ENCODE results near the gene SDCCAG8.
A peak's percentile ranks its signal among the peaks of the same experiment; 100 is the strongest.

Gene SDCCAG8

DNA sequence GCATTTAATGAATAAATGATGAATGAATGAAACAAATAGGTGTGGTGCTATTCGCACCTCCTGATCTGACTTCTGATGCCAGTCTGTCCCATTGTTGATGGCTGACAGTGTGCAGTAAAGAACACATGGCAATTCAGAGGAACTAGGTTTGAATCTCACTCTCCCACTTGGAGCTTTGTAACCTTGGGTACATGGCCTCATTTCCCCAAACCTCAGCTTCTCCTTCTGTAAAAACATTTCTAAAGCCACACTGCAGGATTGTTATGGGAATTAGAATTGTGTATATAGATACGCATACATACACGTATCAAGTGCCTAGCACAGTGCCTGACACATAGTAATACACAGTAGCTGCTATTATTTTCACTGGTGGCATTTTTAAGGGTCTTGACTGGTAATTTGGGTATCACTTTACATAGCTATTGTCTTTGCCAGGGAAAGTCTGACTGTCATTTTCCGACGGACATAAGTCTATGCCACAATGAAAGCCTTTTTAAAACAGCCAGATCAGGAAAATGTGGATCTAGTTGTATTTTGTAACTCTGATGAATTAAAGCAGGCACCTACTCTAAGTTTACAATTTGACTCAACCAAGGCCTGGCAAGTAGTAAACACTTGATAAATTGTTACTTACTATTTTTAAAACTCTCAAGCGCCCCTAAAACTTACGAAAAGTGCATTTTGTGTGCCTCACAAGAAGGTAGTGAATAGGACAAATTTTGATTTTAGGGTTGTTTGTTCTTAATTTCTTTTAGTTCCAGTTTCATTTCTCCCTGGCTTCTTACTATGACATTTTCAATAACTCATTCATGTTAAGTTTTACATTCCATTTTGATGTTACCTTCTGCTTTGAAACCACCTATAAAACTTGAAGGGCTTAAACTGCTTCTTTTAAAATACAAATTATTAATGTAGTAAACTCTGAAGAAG is 164.4 kb downstream of the SDCCAG8 start:
- no peak for DNase-seq (ENCODE audit: low spot score)

DNA sequence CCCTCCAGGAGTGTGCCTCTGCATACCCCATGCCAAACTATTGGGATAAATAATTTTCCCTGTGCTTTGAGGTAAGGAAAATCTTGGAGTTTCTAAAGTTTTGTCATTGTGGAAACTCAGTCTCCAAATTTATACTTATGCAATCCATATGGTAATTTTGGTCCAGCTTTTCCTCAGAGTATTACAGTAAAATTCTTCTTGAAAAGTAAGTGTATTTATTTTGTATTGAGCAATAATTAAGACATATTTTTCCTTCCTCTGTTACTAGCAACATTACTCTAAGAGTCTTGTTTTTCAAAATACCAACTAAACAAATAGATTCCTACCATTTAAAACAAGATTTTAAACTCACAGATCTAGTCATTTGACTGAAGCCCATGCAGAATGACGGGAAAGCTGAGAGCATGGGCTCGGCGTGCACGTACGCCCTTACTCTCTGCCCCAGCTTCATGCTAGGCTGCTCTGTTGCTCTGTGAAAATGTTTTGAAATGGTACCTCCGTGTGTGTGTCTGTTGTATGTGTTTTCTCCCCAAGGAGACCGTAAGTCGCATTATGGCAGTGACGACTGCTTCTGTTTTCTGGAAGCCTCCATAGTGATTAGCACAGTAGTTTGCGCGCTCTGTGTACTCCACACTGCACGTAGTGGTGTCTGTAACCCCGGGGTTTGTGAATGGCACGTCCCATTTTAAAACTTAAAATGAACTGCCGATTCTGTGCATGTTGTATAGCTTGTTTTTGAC is 165.3 kb downstream of the SDCCAG8 start:
- DNase-seq (ENCODE audit: low spot score), result peak; percentile 58

DNA sequence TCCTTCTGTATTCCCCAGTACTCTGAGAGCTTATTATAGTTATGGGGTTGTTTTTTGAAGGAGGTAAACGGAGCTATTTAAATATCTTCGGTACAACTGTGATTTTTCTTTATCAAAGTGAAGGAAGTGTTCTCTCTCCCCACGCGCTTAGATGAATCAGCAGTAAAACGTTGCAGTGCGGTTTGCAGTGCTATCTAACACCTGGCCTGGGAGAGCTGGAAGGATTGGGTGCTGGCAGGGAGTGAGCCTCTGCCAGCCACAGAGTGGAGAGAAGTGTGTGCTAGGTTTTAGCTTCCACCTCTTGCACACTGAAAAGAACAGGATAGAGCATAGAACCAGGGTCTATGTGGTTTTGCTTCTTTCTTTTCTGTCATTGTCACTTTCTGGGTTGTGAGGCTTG is 165.9 kb downstream of the SDCCAG8 start:
- DNase-seq (ENCODE audit: low spot score), result peak; percentile 41

DNA sequence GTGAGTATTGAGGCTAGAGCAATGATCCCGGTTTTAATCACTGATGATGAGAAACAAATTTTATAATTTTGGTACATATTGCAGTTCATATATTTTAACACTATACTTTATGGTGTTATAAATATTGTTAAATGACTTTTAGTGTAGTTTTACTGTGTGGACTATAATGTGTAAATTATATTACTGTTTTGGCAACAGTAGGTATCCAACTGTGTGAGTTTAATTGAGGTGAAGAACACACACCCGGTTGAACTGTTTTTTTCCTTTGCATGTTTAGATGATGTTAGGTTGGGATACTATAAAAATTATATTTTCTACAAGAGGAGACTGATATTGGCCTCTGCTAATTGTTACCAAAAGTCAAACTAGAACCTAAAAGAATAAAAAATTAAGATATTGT is 166.5 kb downstream of the SDCCAG8 start:
- DNase-seq (ENCODE audit: low spot score), result no peak

DNA sequence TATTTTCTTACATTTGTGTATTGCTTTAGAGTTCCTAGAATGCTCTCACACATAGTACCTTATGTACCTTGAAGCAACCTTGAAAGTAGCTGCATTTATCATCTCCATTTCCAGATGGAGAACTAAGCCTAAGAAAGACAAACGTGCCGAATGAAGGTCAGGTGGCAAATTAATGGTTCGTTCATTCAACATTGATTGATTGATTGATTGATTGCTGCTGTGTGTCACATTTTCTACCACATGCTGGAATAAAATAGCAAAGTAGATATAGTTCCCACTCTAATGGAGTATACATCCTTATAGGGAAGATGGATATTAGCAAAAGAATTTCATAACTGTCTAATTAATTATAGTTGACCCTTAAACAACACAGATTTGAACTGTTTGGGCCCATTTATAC is 172.2 kb downstream of the SDCCAG8 start:
- no peak for DNase-seq (ENCODE audit: low spot score)

DNA sequence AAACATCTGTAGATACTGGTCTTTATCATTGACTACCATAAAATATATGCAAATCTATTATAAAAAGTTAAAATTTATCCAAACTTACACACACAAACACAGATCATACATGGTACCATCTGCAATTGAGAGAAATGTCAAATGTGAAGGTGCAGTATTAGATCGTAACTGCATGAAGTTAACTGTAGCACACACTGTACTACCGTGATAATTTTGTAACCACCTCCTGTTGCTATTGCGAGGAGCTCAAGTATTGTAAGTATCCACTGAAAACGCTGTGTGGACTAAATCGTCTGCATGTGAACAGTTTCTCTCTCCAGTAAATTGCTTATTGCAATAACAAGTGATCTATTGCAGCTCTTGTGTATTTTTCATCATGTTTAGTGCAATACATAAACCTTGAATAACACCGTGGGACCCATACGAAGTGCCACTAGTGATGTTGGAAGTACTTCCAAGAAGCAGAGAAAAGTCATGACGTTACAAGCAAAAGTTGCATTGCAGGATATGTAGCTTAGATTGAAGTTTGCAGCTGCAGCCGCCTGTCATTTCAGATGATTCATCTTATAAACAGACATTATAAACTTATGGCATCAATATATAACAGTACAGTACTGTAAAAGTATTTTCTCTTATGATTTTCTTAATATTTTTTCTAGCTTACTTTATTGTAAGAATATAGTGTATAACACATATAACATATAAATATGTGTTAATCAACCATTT is 172.9 kb downstream of the SDCCAG8 start:
- DNase-seq (ENCODE audit: low spot score), result no peak

DNA sequence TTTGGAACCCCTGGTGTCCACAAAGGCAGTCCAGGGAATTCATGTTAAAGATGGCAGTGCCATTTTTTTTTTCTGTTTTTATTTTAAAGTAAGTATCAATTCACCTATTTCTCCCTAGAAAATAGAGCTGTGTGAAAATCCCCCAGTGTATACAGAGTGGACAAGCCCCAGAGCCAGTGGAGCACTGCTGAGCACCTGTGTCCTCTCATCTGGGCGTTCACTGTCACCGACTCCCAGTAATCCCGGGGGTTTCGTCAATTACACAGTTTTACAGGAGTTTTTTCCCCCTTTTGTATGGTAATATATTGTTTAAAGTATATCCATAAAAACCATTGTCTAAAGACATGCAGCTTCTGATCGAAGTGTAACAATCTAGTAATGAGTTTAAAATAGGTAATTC is 175.8 kb downstream of the SDCCAG8 start:
- no peak for DNase-seq (ENCODE audit: low spot score)

DNA sequence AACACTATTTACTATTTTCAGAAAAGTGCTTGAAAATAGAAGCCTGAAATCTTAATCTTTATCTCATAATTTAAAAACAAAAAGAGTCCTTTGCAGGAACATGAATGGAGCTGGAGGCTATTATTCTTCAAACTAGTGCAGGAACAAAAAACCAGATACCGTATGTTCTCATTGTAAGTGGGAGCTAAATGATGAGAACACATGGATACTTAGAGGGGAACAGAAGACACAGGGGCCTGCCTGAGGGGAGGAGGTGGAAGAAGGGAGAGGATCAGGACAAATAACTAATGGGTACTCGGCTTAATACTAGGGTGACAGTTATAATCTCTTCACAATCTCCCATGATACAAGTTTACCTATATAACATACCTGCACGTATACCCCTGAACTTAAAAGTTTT is 176.3 kb downstream of the SDCCAG8 start:
- no peak for DNase-seq (ENCODE audit: low spot score)

DNA sequence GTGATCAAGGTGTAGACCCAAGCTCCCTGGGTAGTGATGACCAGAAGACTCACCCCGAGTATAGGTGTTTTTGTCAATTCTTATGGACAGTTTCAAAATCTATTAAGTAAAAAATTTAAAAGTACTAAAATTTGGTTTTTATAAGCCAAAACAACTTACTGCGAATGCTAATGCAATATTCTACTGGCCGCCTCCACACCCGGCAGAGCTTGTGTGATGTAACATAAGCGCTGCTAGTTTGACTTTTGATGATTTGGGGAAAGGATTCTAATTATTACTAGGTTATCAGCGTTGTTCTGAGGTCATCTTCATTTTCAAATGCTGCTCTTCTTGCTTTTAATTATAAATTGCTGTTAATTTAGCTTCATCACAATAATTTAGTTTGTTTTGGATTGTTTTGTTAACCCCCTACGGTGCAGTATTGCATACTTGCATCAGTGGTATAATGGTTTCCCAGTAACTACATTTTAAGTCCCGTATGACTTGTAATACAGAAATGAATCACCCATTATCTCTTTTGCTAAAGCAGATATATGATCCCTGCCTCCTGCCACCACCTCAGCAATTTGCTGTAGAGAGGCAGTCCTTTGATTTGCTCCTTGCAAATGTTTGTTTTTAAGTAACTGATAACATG is 178.0 kb downstream of the SDCCAG8 start:
- DNase-seq (ENCODE audit: low spot score), result no peak

DNA sequence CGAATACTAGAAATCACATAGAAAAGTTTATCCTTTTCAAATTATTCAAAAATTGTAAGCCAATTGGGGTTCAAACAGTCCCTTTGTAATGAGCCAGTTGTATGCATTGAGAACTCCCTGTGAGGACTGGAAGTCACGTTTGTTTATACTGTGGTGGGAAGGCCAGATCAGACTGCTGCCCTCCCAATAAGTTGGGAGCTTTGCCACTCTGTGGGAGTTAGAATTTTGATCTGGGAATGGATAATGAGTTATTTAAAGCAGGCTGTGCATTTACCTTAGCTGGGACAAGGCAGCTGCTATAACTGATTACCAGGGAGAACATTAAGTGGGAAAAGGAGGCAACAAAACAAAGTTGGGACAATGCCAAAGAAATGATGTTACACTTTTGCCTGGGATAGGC is 178.8 kb downstream of the SDCCAG8 start:
- no peak for DNase-seq (ENCODE audit: low spot score)

DNA sequence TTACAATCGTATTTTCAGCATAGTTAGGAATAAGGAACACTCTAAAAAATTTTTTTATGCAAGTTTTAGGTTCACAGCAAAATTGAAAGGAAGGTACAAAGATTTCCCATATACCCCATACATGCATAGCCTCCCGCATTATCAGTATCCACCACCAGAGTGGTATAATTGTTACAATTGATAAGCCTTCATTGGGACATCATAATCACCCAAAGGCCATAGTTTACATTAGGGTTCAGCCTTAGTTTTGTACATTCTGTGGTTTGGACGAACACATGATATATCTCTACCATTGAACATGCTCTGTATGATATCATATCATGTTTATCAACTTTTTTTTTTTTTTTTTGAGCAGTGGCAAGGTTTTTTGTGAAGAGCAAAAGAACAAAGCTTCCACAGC is 180.0 kb downstream of the SDCCAG8 start:
- DNase-seq (ENCODE audit: low spot score), result no peak

DNA sequence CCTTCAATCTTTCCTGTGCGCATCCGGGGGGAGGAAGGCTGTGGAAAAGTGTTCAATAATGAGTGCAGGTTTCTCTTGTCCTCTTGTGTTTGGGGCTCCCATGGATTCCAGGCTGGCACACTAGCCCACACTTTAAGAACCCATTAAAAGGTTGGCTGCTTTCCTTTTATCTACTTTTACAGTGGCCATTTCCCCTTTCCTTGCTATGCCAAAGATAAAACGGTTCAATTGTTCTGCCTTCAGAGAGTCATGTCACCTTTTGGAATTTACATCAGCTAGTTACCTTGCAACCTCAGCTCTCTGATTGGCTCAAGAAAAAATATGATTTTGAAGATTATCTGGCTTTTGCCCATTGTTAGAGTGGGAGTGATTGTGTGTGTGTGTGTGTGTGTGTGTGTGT is 182.3 kb downstream of the SDCCAG8 start:
- DNase-seq (ENCODE audit: low spot score), result no peak

DNA sequence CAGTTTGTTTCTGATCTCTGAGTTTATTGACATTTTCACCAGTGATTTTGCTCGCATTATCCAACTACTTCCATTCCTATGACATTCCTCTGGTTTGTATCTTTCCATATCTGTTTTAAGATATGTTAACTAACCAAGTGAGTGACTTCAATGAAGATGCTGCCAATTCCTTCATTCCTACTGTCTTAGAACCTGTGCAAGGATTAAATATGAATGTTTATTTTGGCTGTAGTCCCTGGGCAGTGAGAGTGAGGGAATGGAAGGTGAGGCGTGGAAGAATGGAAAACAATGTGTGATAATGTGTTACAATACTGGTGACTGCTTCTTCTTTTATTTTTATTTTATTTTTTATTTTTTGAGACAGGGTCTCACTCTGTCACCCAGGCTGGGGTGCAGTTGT is 183.0 kb downstream of the SDCCAG8 start:
- DNase-seq (ENCODE audit: low spot score), result no peak

DNA sequence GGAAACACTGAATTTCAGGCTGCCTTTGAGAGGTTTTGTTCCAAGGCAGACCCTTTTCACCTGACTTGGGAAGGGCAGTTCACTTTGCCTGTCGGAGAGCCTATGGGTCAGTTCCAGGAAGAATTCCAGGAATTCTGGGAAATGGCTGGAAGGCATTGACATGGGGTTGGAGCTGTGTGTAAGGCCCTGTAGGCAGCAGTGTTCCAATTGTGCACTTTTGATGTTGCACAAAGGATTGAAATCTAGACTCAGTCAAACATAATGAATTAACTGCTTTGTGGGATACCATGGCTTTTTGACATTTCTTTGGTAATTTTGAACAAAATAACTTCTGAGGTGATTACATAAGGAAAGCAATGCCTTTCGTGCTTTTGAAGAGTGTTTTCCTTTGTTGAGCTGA is 184.6 kb downstream of the SDCCAG8 start:
- DNase-seq (ENCODE audit: low spot score), result no peak

DNA sequence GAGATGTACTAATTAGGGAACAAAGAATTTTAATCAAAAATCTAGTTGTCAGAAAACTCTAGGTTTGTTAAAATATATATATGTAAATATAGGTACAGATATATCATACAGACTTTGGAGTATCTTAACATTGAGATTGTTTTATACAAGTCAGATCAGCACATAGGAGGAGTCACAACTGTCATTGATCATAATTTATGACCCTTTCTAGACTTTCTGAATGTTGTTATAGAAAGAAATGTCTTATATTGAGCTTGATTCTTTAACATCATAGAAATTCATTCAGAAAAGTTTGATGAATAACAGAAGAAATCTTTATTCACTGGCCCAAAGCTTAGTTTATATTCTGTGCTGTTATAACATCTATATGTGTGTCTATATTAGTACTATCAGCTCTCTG is 185.8 kb downstream of the SDCCAG8 start:
- no peak for DNase-seq (ENCODE audit: low spot score)

DNA sequence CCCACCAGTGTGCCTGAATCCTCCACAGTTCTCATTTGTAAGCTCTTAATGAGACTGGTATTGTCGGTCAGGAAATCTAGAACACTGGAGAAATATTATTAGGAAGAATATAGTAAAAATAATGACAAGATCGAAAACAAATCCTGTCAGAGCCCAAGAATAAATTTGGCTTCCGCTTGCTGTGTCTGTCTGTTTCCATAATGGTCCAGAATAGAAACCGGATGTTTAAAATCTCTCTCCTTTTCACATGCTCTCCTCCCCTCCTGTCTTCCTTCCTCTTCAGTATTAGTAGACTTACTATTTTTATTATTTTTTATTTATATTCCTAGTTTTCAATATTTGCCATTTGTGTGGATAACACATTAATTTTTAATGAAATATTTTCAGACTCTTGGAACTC is 187.7 kb downstream of the SDCCAG8 start:
- no peak for DNase-seq (ENCODE audit: low spot score)

DNA sequence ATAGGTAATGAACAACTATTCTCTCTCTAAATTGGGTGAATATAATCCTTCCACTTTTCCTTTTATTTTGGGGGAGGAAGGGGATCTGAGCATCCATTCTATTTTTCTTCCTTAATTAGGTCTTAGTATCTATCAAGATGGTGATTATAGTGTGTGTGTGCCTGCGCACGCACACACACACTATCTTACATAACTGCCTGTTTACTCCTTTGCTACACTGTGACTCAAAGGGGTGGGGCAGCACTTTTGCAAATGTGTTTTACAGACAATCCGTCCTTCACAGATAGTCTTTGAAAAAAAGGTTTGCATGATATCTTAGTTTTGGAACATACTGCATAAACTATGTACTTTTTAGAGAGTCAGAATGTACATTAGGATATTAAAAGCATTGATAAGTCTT is 191.5 kb downstream of the SDCCAG8 start:
- no peak for DNase-seq (ENCODE audit: low spot score)

DNA sequence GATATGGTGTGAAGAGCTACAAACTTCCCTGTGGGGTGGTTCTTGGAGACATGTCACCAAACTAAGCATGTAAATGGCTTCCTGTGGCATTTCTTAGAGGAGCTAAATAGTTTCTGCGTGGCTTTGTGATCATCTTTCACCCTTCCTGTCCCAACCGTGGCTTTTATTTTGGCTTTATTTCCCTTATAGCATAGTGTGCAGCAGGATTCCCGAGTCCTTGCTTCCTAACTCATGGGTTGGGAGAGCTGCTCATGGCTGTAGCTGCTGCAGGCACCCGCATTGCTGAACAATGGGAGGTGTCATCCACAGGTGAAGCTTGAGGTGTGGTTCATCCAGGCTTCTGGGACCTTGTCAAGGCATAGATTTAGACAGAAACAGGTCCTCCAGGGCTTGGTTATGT is 192.0 kb downstream of the SDCCAG8 start:
- no peak for DNase-seq (ENCODE audit: low spot score)

DNA sequence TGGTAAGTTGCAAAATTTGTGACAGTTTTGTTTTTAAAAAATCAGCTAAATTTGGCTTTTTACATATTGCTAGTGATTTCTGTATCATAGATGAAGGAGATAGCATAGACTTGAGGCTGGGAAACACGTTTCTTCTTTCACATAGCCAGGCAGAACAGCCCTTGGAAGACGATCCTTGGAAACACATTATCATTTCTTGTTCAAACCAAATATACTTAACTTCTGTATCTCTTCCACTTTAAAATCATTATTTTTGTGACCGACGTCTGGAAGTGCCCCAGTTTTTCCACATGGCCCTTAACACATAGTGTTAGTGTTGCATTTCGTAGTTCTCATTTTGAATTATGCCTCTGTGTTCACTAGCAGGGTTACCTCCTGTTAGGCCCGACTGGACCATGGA is 193.5 kb downstream of the SDCCAG8 start:
- no peak for DNase-seq (ENCODE audit: low spot score)

DNA sequence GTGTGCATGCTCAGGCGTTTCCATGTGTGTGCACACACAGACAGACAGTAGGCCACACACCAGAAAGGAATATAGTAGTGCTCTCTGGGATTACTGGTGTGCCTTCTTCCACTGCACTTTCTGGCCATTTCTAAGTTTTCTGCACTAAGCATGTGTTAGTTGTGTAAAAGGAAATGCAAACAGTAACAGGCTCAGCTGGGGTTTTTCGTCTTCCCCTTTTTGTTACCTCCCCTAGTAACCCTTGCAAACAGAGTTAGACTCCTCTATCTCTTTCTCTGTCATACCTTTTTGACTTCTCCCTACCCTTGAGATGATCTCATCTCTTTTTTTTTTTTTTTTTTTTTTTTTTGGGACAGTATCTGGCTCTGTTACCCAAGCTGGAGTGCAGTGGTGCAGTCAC is 196.3 kb downstream of the SDCCAG8 start:
- DNase-seq (ENCODE audit: low spot score), result no peak

DNA sequence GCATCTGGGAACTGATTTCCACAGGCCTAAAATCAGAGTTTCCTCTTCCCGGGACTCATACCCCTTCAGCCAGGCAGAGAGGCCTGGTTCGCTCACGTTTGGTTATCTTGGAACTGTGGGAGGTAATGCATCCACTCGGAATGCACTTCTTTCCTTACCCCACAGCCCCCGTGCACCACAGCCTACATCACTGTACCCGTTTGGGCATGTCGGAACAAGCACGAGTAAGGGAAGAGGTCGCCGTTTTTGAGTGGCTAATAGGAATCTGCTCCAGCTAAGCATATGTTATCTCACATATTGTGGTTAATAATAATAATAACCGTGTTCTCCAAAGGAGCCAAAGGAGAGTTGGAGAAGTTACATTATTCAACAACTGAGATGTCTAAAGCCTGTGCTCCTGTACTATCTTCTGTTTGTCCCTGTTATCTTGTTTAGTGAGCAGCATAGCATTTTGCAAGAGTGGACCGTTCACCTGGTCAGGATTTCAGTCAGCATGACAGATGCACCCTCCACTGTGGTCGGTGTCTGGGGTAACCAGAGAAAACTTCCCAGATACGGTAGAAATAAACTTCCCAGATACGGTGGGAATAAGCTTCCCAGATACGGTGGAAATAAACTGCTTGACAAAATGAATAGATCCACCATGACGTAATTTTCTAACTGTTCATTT is 198.6 kb downstream of the SDCCAG8 start:
- no peak for DNase-seq (ENCODE audit: low spot score)

Measured in globus pallidus (tissue), 1 donor.